HG03097 (cell line): Measurements from ENCODE around the gene ZNF732.
"Not testable (repeated sequence)": the region's sequence is repeated elsewhere in the genome, so short reads cannot be mapped to it uniquely, and the experiment has no call there.

ENCODE experiments used
- ATAC-seq: cut with Tn5 transposase; IDR thresholded peaks from one replicate; pipeline ENCODE4 v1.9.1; 2021; ENCODE audit not compliant: unreplicated experiment, low FRiP score

Gene ZNF732

DNA sequence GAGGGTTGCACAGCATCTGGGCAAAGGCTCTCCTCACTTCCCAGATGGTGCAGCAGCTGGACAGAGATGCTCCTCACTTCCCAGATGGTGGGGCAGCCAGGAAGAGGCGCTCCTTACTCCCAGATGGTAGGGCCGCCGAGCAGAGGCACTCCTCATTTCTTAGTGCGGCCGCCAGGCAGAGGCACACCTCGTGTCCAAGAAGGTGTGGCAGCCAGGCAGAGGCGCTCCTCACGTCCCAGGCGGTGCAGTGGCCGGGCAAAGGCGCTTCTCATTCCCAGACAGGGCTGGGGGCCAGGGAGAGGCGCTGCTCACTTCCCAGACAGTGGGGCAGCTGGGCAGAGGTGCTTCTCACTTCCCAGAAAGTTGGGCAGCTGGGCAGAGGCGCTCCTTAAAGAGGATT lies 48.8 kb downstream of the ZNF732 start:
- no peak for ATAC-seq

DNA sequence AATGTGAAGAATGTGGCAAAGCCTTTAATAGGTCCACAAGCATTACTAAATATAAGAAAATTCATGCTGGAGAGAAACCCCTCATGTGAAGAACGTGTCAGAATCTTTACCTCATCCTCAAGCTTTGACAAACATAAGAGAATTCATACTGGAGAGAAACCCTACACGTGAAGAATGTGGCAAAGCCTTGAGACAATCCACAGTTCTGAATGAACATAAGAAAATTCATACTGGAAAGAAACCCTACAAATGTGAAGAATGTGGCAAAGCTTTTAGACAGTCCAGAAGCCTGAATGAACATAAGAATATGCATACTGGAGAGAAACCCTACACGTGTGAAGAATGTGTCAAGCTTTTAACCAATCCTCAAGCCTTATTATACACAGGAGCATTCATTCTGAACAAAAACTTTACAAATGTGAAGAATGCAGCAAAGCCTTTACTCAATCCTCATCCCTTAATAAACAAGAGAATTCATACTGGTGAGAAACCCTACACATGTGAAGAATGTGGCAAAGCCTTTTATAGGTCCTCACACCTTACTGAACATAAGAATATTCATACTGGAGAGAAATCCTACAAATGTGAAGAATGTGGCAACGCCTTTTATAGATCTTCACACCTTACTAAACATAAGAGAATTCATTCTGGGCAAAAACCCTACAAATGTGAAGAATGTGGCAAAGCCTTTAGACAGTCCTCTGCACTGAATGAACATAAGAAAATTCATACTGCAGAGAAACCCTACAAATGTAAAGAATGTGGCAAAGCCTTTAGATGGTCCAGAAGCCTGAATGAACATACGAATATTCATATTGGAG lies 51.1 kb downstream of the ZNF732 start:
- ATAC-seq: no peak

DNA sequence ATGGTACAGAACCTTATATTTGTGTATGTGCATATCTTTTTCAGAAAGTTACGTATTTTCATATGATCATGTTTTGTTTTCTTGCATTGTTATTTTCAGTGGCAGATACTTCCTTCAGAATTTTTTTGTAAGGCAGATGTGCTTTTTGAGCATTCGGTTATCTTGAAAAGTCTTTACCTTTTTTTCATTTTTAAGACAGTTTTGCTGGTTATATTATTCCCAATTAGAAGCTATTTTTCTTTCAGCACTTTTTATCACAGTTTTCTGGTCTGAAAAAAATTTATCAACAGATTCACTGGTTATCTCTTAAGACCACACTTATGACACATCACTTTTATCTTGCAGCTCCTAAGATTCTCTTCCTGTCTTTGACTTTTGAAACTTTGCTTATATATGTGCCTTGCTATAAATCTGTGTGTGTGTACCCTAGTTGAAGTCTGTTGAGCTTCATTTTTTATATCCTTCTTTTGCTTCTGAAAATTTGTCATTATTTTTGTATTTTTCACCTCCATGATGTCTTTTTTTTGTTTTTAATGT lies 53.1 kb downstream of the ZNF732 start:
- no peak for ATAC-seq

DNA sequence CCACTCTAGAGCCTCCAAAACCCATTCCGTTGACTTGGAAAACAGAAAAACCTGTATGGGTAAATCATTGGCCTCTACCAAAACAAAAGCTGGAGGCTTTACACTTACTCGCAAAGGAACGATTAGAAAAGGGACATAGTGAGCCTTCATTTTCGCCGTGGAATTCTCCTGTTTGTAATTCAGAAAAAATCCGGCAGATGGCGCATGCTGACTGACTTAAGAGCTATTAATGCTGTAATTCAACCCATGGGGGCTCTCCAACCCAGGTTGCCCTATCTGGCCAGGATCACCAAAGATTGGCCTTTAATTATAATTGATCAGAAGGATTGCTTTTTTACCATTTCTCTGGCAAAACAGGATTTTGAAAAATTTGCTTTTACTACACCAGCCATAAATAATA lies 60.8 kb downstream of the ZNF732 start:
- ATAC-seq: no peak

DNA sequence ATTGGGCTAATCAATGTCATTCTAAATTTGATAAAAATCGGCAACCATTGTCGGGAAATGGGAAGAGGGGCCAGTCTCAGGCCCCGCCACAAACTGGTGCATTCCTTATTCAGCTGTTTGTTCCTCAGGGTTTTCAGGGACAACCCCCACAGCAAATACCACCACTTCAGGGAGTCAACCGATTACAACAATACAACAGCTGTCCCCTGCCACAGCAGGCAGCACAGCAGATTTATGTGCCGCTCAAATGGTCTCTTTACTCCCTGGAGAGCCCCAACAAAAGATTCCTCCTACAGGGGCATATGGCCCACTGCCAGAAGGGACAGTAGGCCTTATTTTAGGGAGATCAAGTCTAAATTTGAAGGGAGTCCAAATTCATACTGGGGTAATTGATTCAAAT lies 61.8 kb downstream of the ZNF732 start:
- ATAC-seq: no peak

DNA sequence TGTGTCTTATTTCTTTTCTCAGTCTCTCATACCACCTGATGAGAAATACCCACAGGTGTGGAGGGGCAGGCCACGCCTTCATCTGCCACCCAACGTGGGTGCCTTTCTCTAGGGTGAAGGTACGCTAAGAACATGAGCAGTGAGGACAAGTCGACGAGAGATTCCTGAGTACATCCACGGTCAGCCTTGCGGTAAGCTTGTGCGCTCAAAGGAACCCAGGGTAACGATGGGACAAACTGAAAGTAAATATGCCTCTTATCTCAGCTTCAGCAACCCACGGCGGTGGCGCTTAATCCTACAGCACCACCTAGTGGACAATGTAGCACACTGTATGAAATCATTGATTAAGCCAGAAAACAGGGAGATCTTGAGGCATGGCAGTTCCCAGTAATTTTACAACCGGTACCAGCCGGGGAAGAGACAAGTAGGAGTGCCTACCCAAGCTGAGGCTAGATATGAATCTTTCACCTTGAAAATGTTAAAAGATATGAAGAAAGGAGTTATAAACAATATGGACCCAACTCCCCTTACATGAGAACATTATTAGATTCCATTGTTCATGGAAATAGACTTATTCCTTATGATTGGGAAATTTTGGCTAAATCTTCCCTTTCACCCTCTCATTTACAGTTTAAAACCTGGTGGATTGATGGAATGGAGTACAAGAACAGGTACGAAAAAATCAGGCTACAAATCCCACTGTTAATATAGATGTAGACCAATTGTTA lies 63.0 kb downstream of the ZNF732 start:
- ATAC-seq: peak; percentile 79

DNA sequence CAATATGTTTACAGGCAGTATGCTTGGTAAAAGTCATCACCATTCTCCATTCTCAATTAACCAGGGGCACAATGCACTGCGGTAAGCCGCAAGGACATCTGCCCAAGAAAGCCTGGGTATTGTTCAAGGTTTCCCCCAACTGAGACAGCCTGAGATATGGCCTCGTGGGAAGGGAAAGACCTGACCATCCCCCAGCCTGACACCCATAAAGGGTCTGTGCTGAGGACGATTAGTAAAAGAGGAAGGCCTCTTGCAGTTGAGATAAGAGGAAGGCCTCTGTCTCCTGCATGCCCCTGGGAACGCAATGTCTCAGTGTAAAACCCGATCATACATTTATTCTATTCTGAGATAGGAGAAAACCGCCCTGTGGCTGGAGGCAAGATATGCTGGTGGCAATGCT lies 63.9 kb downstream of the ZNF732 start:
- not testable (repeated sequence) for ATAC-seq

DNA sequence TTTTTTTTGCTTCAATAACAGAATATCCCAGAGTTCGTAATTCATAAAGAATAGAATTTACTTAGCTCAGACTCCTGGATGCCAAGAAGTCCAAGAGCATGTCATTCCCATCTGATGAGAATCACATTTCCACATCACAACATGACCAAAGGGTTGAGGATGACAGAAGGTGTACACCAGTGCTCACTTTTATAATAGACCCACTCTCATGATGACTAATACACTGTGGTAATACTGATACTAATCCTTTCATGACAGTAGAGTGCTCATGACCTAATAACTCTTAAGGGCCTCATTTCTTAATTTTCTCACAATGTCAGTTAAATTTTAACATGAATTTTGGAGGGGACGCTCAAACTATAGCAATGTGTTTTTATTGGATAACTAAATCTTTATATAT lies 69.2 kb downstream of the ZNF732 start:
- no peak for ATAC-seq

DNA sequence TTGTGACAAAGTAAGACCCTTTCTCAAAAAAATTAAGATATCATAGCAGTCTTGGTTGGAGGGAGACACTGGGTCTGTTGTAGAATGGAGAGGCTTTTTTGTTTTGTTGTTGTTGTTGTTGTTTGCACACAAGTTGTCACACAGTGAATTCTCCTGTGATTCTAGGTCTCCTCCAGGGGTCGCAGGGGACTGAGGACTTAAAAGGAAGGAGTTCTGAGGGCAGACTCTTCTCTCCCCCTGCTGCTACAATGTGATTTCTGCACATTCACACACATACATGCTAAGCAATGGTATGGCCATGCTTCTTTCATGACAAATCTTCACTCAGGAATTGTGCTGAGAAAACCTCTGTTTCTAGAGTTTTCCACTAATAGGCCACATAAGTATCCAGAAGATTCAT lies 71.1 kb downstream of the ZNF732 start:
- no peak for ATAC-seq

DNA sequence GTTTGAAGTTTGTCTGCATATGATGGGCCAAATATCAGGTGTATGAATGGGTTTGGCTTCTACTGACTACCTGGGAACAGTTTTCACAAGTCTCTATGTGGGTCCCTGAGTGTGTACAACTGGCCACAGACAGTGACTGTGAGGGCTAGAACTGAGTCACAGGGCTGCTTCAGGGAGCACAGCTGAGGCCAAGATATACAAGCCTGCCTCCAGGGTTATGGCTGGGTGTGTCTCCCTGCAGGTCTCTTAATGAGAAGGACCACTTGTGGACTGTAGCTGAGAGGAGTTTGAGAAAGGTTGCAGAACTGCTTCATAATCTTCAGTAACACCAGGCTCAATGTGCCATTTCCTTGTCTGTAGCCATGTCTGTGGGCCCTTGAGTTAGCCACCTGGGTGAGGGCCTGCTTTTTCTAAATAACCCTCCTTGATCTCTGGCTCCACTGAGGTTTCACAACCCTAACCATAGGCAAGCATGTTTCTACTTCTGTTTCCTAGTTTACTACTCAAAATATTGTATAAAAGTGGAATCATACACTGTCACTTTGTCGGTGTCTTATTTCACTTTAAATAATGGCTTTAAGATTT lies 81.3 kb downstream of the ZNF732 start:
- no peak for ATAC-seq
